Rectal smooth muscle tissue (tissue), 1 donor: Measurements from ENCODE around the gene NMD3.
"Not testable (repeated sequence)": the region's sequence is repeated elsewhere in the genome, so short reads cannot be mapped to it uniquely, and the experiment has no call there.

ENCODE experiments used
- H3K27ac ChIP-seq: one replicate; pipeline ENCODE4 v1.7.0; 2013; ENCODE audit warnings: low read depth, low read length, inconsistent platforms
- H3K27me3 ChIP-seq: one replicate; pipeline ENCODE4 v1.7.0; 2013; ENCODE audit warnings: low read length; ENCODE audit not compliant: control insufficient read depth, insufficient read depth
- H3K36me3 ChIP-seq: one replicate; pipeline ENCODE4 v1.7.0; 2013; ENCODE audit warnings: low read length; ENCODE audit not compliant: control insufficient read depth, insufficient read depth
- H3K4me1 ChIP-seq: one replicate; pipeline ENCODE4 v1.7.0; 2013; ENCODE audit warnings: low read length; ENCODE audit not compliant: control insufficient read depth, insufficient read depth
- H3K4me3 ChIP-seq: one replicate; pipeline ENCODE4 v1.7.0; 2013; ENCODE audit warnings: low read length
- H3K9ac ChIP-seq: one replicate; pipeline ENCODE4 v1.7.0; 2013; ENCODE audit warnings: low read length

Gene NMD3

DNA sequence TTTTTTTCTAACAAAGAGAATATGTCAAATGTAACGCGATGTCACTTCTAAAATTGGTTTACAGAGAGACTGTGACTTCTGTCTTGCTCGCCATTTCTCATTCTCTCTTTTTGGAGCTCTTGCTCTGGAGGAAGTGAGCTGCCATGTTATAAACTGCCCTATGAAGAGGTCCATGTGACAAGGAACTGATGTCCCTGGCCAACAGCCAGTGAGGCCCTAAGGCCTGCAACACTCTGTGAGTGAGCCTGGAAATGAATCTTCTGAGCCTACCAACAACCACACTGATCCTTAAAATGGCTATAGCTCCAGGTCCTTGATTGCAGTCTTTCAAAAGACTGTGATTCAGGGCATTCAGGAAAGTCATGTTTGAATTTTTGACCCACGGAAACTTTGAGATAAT lies 49.9 kb downstream of the NMD3 start:
- H3K4me1 ChIP-seq = no peaks in the 10 kb centered on the region
- no peak overlapping the region for H3K27ac ChIP-seq
- H3K9ac ChIP-seq = no peak overlapping the region
- H3K4me3 ChIP-seq = no peak overlapping the region
- H3K27me3 ChIP-seq = no peaks in the 10 kb centered on the region
- H3K36me3 ChIP-seq = no peaks in the 10 kb centered on the region

DNA sequence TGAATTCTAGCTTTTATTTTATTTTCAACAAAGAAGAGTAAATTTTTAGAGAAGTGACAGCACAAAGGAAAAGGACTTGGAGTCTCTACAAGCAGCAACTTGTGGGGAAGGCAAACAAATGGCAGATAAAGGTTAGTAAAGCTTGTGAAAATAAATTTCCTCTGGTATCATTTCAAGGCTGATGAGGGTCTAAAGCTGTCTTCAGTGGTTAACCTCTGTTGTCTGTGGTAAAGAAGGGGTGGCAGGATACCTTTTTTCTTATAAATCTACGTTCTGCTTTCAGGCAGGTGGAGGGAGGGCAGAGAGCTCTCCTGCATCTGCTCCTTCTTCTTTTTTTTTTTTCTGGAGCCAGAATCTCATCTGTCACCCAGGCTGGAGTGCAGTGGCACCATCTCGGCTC lies 50.5 kb downstream of the NMD3 start:
- no peak overlapping the region for H3K4me3 ChIP-seq
- no peaks in the 10 kb centered on the region for H3K27me3 ChIP-seq

DNA sequence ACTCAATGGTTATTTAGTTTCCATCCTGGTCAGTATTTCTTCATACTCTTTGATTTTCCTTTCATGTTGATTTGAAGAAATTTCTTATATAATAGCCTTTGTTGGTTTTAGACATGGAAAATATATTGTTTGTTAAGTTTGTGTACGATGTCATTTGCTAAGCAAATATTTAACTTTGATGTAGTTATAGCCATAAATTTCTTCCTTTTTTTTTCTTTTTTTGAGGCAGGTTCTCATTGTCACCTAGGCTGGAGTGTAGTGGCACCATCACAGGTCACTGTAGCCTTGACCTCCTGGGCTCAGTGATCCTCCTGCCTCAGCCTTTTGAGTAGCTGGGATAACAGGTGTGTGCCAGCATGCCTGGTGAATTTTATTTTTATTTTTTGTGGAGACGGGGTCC lies 51.4 kb downstream of the NMD3 start:
- H3K9ac ChIP-seq = no peak overlapping the region

More for the DNA sequence above, 50.5 kb downstream of the NMD3 start:
- Histone ChIP-seq H3K4me1 (no peaks in the 10 kb centered on the region), H3K9ac (no peak overlapping the region), H3K36me3 (no peaks in the 10 kb centered on the region), H3K27ac (no peak overlapping the region)

DNA sequence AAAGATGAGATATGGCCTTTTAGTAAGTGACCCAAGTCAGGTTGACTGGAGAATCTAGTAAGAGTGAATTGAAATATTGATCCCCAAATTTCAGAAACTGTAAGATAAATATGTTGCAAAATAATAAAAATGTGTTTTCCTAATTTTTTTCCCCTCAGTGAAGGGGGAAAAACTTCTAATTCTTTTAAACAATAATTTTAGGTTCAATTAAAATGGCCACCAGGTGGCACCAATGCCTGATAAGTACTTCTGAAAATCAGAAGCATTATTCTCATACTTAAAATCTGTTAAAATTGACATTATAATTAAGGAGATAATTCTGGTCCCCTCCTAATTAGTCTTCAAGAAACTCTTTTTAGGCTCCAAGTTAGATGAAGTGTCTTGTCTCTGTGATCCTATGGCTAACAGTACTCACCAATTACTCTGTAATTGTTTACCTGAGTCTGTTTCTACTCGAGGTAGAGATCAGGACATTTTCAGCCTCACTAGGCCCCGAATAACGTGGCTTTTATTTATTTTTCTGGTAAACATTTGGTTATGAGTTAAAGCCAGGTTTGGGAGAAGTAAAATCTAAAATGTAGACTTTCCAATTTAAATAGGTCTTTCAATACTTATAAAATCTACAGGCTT lies 52.6 kb downstream of the NMD3 start:
- no peak overlapping the region for H3K9ac ChIP-seq
- H3K4me3 ChIP-seq = no peak overlapping the region
- no peaks in the 10 kb centered on the region for H3K36me3 ChIP-seq
- H3K27me3 ChIP-seq = no peaks in the 10 kb centered on the region
- no peak overlapping the region for H3K27ac ChIP-seq
- H3K4me1 ChIP-seq = no peaks in the 10 kb centered on the region

More for the DNA sequence above, 51.4 kb downstream of the NMD3 start:
- Histone ChIP-seq H3K27ac (no peak overlapping the region), H3K4me3 (no peak overlapping the region), H3K4me1 (no peaks in the 10 kb centered on the region), H3K36me3 (no peaks in the 10 kb centered on the region), H3K27me3 (no peaks in the 10 kb centered on the region)

DNA sequence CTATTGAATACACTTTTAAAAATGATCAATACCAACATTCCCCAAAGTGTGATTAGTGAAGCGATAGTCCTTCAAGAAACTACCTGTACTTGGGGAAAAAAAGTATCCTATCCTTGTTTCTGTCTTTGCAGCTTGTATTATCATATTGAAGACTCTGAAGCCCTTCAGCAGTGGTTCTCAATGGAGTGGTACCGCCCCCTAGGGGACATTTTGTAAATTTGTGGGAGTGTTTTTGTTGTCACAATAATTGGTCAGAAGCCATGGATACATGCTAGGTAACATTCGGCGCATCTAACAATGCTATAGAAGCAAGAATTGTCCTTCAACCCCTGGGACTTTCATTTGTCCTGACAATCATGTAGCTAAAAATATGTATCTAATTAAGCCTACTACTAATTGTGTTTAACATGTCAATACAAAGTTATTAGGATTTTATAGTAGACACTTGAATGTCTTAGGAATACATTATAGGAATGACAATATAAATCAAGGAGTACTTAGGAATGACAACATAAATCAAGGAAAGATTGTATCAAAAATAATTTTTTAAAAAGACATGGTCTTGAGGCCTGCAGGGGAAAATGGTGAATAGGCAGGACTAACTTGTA lies 53.7 kb downstream of the NMD3 start:
- Histone ChIP-seq H3K36me3 (no peaks in the 10 kb centered on the region), H3K4me3 (no peak overlapping the region), H3K27ac (no peak overlapping the region), H3K4me1 (no peaks in the 10 kb centered on the region), H3K27me3 (no peaks in the 10 kb centered on the region), H3K9ac (no peak overlapping the region)

DNA sequence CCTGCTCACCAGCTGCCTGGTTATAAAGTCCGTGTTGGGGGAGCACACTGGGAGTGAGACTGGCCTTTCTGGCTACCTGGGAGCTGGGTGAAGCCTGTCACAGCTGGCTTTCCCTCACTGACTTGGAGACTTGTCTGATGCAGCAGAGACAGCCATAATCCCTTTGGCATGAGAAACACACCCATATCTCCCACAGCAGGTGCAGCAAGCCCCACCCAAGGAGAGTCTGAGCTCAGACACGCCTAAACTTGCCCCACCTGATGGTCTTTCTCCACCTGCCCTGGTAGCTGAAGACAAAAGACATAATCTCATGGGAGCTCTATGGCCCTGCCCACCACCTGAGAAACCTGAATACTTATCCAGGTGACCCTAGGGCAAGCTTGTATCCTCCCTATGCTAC lies 54.8 kb downstream of the NMD3 start:
- no peak overlapping the region for H3K27ac ChIP-seq
- H3K4me1 ChIP-seq = no peaks in the 10 kb centered on the region
- no peaks in the 10 kb centered on the region for H3K27me3 ChIP-seq
- H3K4me3 ChIP-seq = no peak overlapping the region
- no peaks in the 10 kb centered on the region for H3K36me3 ChIP-seq
- no peak overlapping the region for H3K9ac ChIP-seq

DNA sequence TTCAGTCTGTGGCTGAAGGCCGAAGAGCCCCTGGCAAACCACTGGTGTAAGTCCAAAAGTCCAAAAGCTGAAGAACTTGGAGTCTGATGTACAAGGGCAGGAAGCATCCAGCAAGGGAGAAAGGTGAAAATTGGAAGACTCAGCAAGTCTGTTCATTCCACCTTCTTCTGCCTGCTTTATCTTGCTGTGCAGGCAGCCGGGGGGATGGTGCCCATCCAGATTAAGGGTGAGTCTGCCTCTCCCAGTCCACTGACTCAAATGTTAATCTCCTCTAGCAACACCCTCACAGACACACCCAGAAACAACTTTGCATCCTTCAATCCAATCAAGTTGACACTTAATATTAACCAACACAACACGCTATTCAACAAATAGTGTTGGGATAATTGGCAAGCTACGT lies 61.3 kb downstream of the NMD3 start:
- not testable (repeated sequence) for H3K27me3 ChIP-seq, H3K27ac ChIP-seq, H3K4me3 ChIP-seq, H3K4me1 ChIP-seq, H3K9ac ChIP-seq, H3K36me3 ChIP-seq

DNA sequence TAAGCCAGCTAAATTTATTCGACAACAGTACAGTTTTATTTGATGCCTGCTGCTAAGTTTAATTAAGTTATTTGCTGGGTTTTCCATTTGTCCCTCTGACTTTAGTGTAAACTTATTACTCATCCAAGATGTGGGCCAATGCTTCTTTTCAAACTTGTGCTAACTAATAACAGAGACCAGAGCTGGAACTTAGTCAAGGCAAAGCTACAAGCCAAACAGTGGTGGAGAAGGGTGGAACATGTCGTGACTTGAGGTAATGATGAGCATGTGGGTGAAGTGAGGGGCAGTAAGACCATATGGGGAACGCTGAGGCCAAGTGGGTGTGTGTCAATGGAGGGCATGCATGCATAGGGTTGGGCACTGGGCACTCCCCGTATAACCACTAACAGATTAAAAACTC lies 63.9 kb downstream of the NMD3 start:
- Histone ChIP-seq H3K27me3 (no peaks in the 10 kb centered on the region), H3K4me3 (no peak overlapping the region), H3K27ac (no peak overlapping the region)

DNA sequence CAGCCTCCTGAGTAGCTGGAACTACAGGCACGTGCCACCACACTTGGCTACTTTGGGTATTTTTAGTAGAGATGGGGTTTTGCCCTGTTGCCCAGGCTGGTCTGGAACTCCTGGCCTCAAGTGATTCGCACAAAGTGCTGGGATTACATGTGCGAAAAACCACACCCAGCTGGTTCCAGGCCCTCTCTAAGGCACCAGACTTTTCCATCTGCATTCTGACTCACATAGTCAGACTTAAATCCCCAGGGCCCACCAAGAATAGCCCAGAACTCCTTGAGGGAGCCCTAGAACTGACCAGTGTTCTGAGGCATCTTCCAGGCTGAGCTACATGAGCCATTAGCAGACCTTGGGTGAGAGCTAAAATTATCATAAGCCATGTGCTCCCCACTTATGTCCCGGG lies 68.1 kb downstream of the NMD3 start:
- Histone ChIP-seq H3K9ac (no peak overlapping the region), H3K4me3 (no peak overlapping the region), H3K27ac (no peak overlapping the region), H3K36me3 (no peaks in the 10 kb centered on the region), H3K4me1 (no peaks in the 10 kb centered on the region), H3K27me3 (no peaks in the 10 kb centered on the region)

More for the DNA sequence above, 63.9 kb downstream of the NMD3 start:
- Histone ChIP-seq H3K4me1 (no peaks in the 10 kb centered on the region), H3K36me3 (no peaks in the 10 kb centered on the region), H3K9ac (no peak overlapping the region)

DNA sequence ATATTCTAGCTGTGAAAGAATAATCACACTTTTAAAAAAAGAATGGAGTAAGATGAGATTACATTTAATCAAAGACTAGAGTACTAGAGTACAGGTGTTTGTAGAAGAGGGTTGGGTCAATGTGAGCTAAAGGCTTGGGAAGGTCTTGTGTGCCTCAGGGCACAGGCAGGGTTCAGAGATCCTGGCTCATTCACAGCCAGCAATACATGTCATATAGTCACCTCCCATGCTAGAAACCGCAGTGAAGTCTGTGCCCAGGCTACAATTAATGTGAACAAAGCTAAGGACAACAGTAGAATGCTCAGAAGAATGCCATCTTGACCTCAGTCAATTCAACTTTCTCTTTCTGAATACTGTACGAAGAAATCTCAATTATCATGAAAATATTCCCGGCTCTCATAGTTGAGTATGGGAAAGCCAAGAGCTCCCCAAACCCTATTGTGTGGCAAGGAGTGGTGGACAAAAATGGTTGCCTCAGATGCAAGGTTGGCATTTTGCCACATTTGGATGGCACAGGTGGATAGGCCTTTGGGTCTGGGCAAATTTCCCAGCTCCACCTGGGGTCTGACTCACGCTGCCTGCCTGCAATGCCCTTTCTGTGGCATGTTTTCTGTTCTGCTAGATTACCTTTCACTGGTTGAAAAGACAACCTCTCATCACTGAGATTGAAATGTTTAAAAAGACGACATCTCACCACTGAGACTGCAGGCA lies 70.2 kb downstream of the NMD3 start:
- Histone ChIP-seq H3K27ac (no peak overlapping the region), H3K9ac (no peak overlapping the region), H3K27me3 (no peaks in the 10 kb centered on the region), H3K36me3 (no peaks in the 10 kb centered on the region), H3K4me1 (no peaks in the 10 kb centered on the region), H3K4me3 (no peak overlapping the region)

DNA sequence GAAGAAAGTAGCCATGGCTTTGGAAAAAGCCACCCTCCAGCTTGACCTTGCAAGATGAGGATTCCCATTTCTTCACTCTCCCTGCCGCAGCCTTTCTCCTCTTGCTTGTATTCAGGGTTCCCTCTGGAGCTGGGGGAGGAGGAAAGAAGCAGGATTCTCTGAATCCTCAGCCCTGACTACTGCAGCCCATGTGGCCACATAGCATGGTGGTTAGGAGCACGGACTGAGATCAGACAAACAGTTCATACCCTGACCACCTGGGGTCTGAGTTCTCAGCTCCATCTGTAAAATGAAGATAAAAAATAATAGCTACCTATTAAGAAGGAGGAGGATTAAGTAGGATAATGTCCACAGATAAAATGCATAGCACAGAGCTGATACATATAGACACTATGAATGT lies 72.3 kb downstream of the NMD3 start:
- Histone ChIP-seq H3K27me3 (no peaks in the 10 kb centered on the region), H3K36me3 (no peaks in the 10 kb centered on the region), H3K27ac (no peak overlapping the region), H3K9ac (no peak overlapping the region), H3K4me3 (no peak overlapping the region), H3K4me1 (no peaks in the 10 kb centered on the region)

DNA sequence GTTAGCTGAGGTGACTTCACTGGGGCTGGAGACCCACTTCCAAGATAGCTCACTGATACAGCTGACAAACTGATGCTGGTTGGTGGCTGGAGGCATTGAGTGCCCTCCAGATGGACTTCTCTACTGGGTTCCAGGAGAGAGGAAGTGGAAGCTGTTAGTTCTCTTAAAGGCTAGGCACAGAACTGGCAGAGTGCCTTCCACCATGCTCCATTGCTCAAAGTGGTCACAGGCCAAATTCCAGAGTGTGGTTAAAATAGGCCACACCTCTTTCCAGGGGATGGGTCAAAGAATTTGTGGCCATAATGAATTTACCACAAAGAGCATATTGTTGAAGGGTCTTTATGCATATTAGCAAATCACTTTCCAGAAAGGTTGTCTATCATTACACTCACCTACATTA lies 74.2 kb downstream of the NMD3 start:
- Histone ChIP-seq H3K27me3 (no peaks in the 10 kb centered on the region), H3K4me3 (no peak overlapping the region), H3K27ac (no peak overlapping the region), H3K36me3 (no peaks in the 10 kb centered on the region), H3K9ac (no peak overlapping the region), H3K4me1 (no peaks in the 10 kb centered on the region)

DNA sequence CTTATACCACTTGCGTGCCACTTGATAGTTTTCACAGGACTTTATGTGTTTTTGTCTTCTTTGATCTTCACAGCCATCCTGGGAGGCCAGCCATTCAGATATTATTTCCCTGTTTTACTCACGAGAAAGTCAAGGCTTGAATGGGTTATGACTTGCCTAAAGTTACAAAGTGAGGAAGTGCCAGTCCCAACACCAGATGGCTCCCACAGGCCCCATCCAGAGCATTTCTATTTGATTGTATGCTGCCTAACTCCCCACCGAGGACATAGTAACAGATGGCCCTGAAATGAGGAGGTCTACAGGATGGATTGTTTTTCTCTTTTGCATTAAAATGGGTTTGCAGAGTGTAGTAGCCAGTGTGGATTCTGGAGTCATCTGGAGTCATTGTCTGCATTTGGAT lies 75.7 kb downstream of the NMD3 start:
- Histone ChIP-seq H3K9ac (no peak overlapping the region), H3K4me3 (no peak overlapping the region), H3K4me1 (no peaks in the 10 kb centered on the region), H3K27me3 (no peaks in the 10 kb centered on the region), H3K27ac (no peak overlapping the region), H3K36me3 (no peaks in the 10 kb centered on the region)
